ENCODE data around the gene ADAM12.

- TF ChIP-seq CTCF (IDR thresholded peaks at IDR 0.05; ENCODE audit: extremely low read depth in 1 of 2, insufficient read depth in 1 of 2, low read depth in 1 of 2, low read length in 2 of 2) (no peak), EZH2 (IDR thresholded peaks at IDR 0.05; ENCODE audit: borderline replicate concordance, low read depth, low read length, severe bottlenecking) (no peak), POLR2AphosphoS5 (IDR thresholded peaks at IDR 0.05; ENCODE audit: insufficient read depth, low read depth, low read length) (no peak), FOS (IDR thresholded peaks at IDR 0.05; ENCODE audit: borderline replicate concordance, insufficient read depth, low read length) (no peak), MAX (IDR thresholded peaks at IDR 0.05; ENCODE audit: insufficient read depth, insufficient read length) (no peak), POLR2A (IDR thresholded peaks at IDR 0.05; ENCODE audit: low read depth, low read length) (no peak), GATA2 (IDR thresholded peaks at IDR 0.05; ENCODE audit: insufficient read depth, insufficient read length, low read depth, low read length) (no peak), JUN (IDR thresholded peaks at IDR 0.05; ENCODE audit: borderline replicate concordance, insufficient read depth, insufficient read length, low read depth) (no peak), MYC (IDR thresholded peaks at IDR 0.05; ENCODE audit: low read depth, low read length) (no peak)
These were observed 272.4 kb downstream of the ADAM12 start for GRCh38 chr10:126115886-126116285.
